Measurements from ENCODE around the gene NELL2. TPM values are rescaled to one million over a fixed set of nuclear protein-coding genes. Genes with fewer than 3 reads are reported as not detected.

The NELL2 gene
- total RNA-seq, 2 donors from 2014 or later = 5.8 to 7.2 TPM

- DNase-seq (ENCODE audit: low spot score) = no peak
- Histone ChIP-seq H3K27me3 (replicated peaks; ENCODE audit: insufficient read depth) (no peaks in the 10 kb centered on the region), H3K9me3 (no peaks in the 10 kb centered on the region), H3K4me3 (no peak overlapping the region), H3K27ac (no peak overlapping the region), H3K4me1 (replicated peaks) (no peaks in the 10 kb centered on the region), H3K36me3 (no peaks in the 10 kb centered on the region)
- intact Hi-C loops (cut with DNase I) = no loop called here
- WGBS = 81% methylated on average over 1 of the region's 1 CpG
- TF ChIP-seq, protein P1, sequence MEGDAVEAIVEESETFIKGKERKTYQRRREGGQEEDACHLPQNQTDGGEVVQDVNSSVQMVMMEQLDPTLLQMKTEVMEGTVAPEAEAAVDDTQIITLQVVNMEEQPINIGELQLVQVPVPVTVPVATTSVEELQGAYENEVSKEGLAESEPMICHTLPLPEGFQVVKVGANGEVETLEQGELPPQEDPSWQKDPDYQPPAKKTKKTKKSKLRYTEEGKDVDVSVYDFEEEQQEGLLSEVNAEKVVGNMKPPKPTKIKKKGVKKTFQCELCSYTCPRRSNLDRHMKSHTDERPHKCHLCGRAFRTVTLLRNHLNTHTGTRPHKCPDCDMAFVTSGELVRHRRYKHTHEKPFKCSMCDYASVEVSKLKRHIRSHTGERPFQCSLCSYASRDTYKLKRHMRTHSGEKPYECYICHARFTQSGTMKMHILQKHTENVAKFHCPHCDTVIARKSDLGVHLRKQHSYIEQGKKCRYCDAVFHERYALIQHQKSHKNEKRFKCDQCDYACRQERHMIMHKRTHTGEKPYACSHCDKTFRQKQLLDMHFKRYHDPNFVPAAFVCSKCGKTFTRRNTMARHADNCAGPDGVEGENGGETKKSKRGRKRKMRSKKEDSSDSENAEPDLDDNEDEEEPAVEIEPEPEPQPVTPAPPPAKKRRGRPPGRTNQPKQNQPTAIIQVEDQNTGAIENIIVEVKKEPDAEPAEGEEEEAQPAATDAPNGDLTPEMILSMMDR (IDR thresholded peaks at IDR 0.05) = no peak
- TF ChIP-seq POLR2AphosphoS5 (IDR thresholded peaks at IDR 0.05) (no peak), POLR2A (IDR thresholded peaks at IDR 0.05) (no peak)
Observed at GRCh38 chr12:44628180-44628579, 247.9 kb downstream of the NELL2 start.

DNA sequence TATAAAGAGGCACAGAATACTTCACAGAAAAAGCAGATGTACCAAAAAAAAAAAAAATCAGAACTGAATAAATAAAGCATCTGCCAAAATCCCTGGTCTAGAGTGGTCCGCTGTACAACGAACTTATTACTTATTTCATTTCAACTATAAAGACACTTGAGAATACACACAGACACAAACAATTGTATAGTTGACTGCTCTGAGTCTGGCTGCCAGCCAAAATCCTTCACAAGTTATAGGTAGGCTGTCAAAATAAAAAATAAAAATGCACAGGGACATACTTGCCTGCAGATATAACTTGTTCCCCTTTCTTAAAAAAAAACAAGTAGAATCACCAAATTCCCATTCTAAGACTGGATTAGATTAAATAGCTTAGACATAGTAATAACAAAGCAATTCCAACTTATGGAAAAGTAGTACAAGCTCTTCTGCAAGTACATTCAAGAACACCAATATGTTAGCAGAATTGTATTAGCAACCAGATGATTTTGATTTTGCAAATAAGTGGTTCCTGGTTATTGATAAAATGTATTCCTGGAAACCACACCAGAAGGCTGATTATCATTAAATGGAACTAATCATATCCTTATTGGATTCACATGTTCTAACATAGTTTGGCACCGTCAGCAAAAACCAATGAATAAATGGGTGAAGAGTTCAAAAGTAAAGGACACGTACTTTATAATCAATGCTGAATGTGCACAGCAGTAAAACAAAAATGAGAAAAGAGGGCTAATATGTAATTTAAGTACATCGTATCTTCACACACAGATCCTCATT is 248.5 kb downstream of the NELL2 start:
- Histone ChIP-seq H3K4me1 (replicated peaks) (no peaks in the 10 kb centered on the region), H3K4me3 (no peak overlapping the region), H3K36me3 (no peaks in the 10 kb centered on the region), H3K27me3 (replicated peaks; ENCODE audit: insufficient read depth) (no peaks in the 10 kb centered on the region), H3K9me3 (no peaks in the 10 kb centered on the region), H3K27ac (no peak overlapping the region)
- TF ChIP-seq POLR2A (IDR thresholded peaks at IDR 0.05) (no peak), POLR2AphosphoS5 (IDR thresholded peaks at IDR 0.05) (no peak)
- TF ChIP-seq, protein P1 (IDR thresholded peaks at IDR 0.05) = no peak
- no peak for DNase-seq (ENCODE audit: low spot score)
- intact Hi-C loops (cut with DNase I) = no loop called here
- WGBS = 60% methylated on average over 5 of the region's 5 CpGs

DNA sequence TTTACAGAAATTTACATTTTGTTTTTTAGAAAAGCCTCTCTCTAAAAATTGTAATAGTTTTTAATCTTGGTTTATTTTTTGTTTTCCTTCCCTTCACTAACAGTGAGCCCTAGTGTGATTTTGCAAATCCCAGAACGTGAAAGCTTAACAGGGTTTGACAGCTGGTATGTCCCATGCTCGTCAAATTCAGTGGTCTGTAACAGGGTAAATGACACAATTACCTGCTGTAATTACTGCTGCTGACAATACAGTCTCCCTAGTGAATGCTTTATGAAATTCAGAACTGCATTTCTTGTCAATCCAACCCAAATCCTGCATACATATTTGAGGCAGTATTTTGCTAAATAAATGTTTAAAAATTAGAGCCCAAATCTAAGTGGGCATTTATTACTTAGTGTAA is 249.2 kb downstream of the NELL2 start:
- no peak for DNase-seq (ENCODE audit: low spot score)
- no peaks in the 10 kb centered on the region for H3K27me3 ChIP-seq (replicated peaks; ENCODE audit: insufficient read depth)
- no peaks in the 10 kb centered on the region for H3K4me1 ChIP-seq (replicated peaks)
- H3K36me3 ChIP-seq = no peaks in the 10 kb centered on the region
- H3K9me3 ChIP-seq = no peaks in the 10 kb centered on the region
- TF ChIP-seq, protein P1 (IDR thresholded peaks at IDR 0.05) = no peak
- TF ChIP-seq POLR2AphosphoS5 (IDR thresholded peaks at IDR 0.05) = no peak
- no peak for TF ChIP-seq POLR2A (IDR thresholded peaks at IDR 0.05)
- WGBS = 39% methylated on average over 2 of the region's 2 CpGs
- H3K27ac ChIP-seq = no peak overlapping the region
- H3K4me3 ChIP-seq = no peak overlapping the region
- intact Hi-C loops (cut with DNase I) = no loop called here

GRCh38 chr12:44618946-44619345 is 257.2 kb downstream of the NELL2 start:
- Histone ChIP-seq H3K4me3 (no peak overlapping the region), H3K9me3 (no peaks in the 10 kb centered on the region), H3K36me3 (no peaks in the 10 kb centered on the region), H3K27ac (no peak overlapping the region), H3K27me3 (replicated peaks; ENCODE audit: insufficient read depth) (peaks cover 3% of the 10 kb centered on the region), H3K4me1 (replicated peaks) (no peaks in the 10 kb centered on the region)
- intact Hi-C loops (cut with DNase I) = no loop called here
- WGBS = 48% methylated on average over 5 of the region's 5 CpGs
- no peak for DNase-seq (ENCODE audit: low spot score)
- TF ChIP-seq, protein P1 (IDR thresholded peaks at IDR 0.05) = no peak
- TF ChIP-seq POLR2A (IDR thresholded peaks at IDR 0.05) (no peak), POLR2AphosphoS5 (IDR thresholded peaks at IDR 0.05) (no peak)

DNA sequence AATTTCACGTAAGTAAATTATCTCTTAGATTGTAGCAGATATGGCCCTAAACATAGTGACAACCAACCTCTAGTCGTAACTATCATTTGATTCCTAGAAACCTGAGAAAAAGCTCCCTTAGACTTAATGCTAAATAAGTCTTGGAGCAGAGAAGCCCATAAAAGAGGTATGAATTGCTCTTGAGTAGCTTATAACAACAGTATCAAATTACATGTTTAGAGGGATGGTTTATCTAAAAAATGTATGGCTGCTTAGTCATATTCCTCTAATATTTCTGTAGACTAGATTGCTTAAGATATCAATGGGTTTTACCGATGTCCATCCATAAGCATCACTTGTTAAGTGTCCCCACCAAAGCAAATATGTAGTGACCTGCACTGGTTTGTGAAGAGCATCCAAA is 259.7 kb downstream of the NELL2 start:
- no peaks in the 10 kb centered on the region for H3K9me3 ChIP-seq
- peaks cover 3% of the 10 kb centered on the region for H3K27me3 ChIP-seq (replicated peaks; ENCODE audit: insufficient read depth)
- no peak for TF ChIP-seq POLR2A (IDR thresholded peaks at IDR 0.05)
- TF ChIP-seq, protein P1 (IDR thresholded peaks at IDR 0.05) = no peak
- TF ChIP-seq POLR2AphosphoS5 (IDR thresholded peaks at IDR 0.05) = no peak
- no peaks in the 10 kb centered on the region for H3K36me3 ChIP-seq
- no peaks in the 10 kb centered on the region for H3K4me1 ChIP-seq (replicated peaks)
- no peak overlapping the region for H3K4me3 ChIP-seq
- 39% methylated on average over 3 of the region's 3 CpGs for WGBS
- no peak overlapping the region for H3K27ac ChIP-seq
- no peak for DNase-seq (ENCODE audit: low spot score)
- intact Hi-C loops (cut with DNase I) = no loop called here
